GM12878 (cell line): ENCODE results near the gene TAF4. TPM values are rescaled to one million over a fixed set of nuclear protein-coding genes. Genes with fewer than 3 reads are reported as not detected.
A peak's percentile ranks its signal among the peaks of the same experiment; 100 is the strongest.

ENCODE experiments used
- ATAC-seq: fragments of 200-7000 bp; cut with Tn5 transposase; 3 replicates; pipeline ENCODE4 v1.9.1; 2020; ENCODE audit warnings: mild to moderate bottlenecking, moderate library complexity
- BruUV-seq: library from RNA; stranded (reverse); fragments of 400-500 nt; replicated peaks from 2 replicates; lab custom pipeline; 2021; lab: Mats Ljungman, UMichigan
- CTCF ChIA-PET: fragments of 300-600 bp; sonication (Branson Sonifier 250); formaldehyde crosslinking; extraction: SDS; loops from one replicate; lab custom pipeline; 2021; ENCODE audit warnings: inconsistent platforms; lab: Yijun Ruan, JAX
- POLR2A ChIA-PET: fragments of 350-600 bp; formaldehyde crosslinking; extraction: SDS; loops from one replicate; lab custom pipeline; 2021; ENCODE audit warnings: inconsistent platforms; lab: Charles Lee
- RAD21 ChIA-PET: fragments of 300-600 bp; sonication (Branson Sonifier 250); formaldehyde crosslinking; loops from one replicate; lab custom pipeline; 2023; ENCODE audit warnings: antibody characterized with exemption; ENCODE audit not compliant: unreplicated experiment; lab: Charles Lee
- SMC1A ChIA-PET: fragments of 300-600 bp; sonication (Branson Sonifier 250); formaldehyde crosslinking; loops from one replicate; lab custom pipeline; 2023; ENCODE audit not compliant: unreplicated experiment, uncharacterized antibody; lab: Charles Lee
- DNase-seq: peaks from one replicate; pipeline ENCODE4 v3.0.0-alpha.2; 2011; ENCODE audit warnings: low read depth, low spot score
- FAIRE-seq: peaks from 3 replicates; lab custom pipeline; 2011; peaks lifted over from hg19 to GRCh38; lab: Jason Lieb, UNC
- H2AFZ ChIP-seq: 2 replicates; pipeline ENCODE4 v1.6.0; 2011; ENCODE audit warnings: low read depth, low read length, control low read depth; ENCODE audit not compliant: control insufficient read depth
- H3K27ac ChIP-seq: 2 replicates; pipeline ENCODE4 v1.5.1; 2011; ENCODE audit warnings: control low read depth; ENCODE audit not compliant: control insufficient read depth, insufficient read depth
- H3K27me3 ChIP-seq, 2 experiments: replicated peaks in 1 of 2; 2 replicates each; pipeline versions ENCODE4 v1.6.0 to v1.6.1; 2011; ENCODE audit warnings: low read length in 1 of 2; ENCODE audit not compliant: control insufficient read depth in 2 of 2, insufficient read depth in 2 of 2
- H3K36me3 ChIP-seq, 2 experiments: 2 replicates each; pipeline ENCODE4 v1.5.1; 2011; ENCODE audit warnings: low read length in 1 of 2; ENCODE audit not compliant: control insufficient read depth in 2 of 2, insufficient read depth in 2 of 2
- H3K4me1 ChIP-seq: 2 replicates; pipeline ENCODE4 v1.6.1; 2011; ENCODE audit warnings: mild to moderate bottlenecking, low read length, moderate library complexity, mixed read lengths; ENCODE audit not compliant: control insufficient read depth, insufficient read depth
- H3K4me2 ChIP-seq: 2 replicates; pipeline ENCODE4 v1.6.0; 2011; ENCODE audit warnings: control low read depth; ENCODE audit not compliant: control insufficient read depth, insufficient read depth
- H3K4me3 ChIP-seq: fragments of 200-600 bp; sonication (generic); 2 replicates; pipeline ENCODE4 v1.5.1; 2016
- H3K79me2 ChIP-seq: 2 replicates; pipeline ENCODE4 v1.6.0; 2011; ENCODE audit warnings: low read length; ENCODE audit not compliant: control insufficient read depth, insufficient read depth
- H3K9ac ChIP-seq: 2 replicates; pipeline ENCODE4 v1.8.0; 2011; ENCODE audit warnings: low read length, control low read depth, mixed read lengths; ENCODE audit not compliant: control insufficient read depth, insufficient read depth
- H3K9me3 ChIP-seq: replicated peaks from 3 replicates; pipeline ENCODE4 v1.5.1; 2011; ENCODE audit warnings: mild to moderate bottlenecking, low read length; ENCODE audit not compliant: control insufficient read depth, insufficient read depth
- H4K20me1 ChIP-seq: 2 replicates; pipeline ENCODE4 v1.6.0; 2011; ENCODE audit not compliant: control insufficient read depth, insufficient read depth
- ATF7 ChIP-seq: fragments of 450-650 bp; IDR thresholded peaks from 2 replicates; pipeline ENCODE4 v1.6.1; 2016; ENCODE audit warnings: low read depth, mild to moderate bottlenecking
- CEBPB ChIP-seq, 2 experiments: fragments of 150-350 bp in 1 of 2; IDR thresholded peaks; 2 replicates each; pipeline ENCODE4 v1.6.1; 2012 to 2014; ENCODE audit warnings: low read depth in 2 of 2, low read length in 2 of 2, borderline replicate concordance in 1 of 2, inconsistent platforms in 1 of 2
- CREM ChIP-seq: IDR thresholded peaks from 2 replicates; pipeline ENCODE4 v1.6.1; 2014; ENCODE audit warnings: antibody characterized with exemption, low read depth
- EED ChIP-seq: sonication (generic); IDR thresholded peaks from 2 replicates; pipeline ENCODE4 v1.6.1; 2016; ENCODE audit warnings: antibody characterized with exemption, low read depth
- FOXK2 ChIP-seq: fragments of 450-650 bp; IDR thresholded peaks from 2 replicates; pipeline ENCODE4 v1.6.1; 2017; ENCODE audit warnings: mild to moderate bottlenecking, moderate library complexity
- IKZF1 ChIP-seq: fragments of 450-650 bp; conservative IDR thresholded peaks from 2 replicates; pipeline ENCODE4 v1.6.1; 2017; ENCODE audit warnings: antibody characterized with exemption, mild to moderate bottlenecking
- RELA ChIP-seq: fragments of 450-650 bp; IDR thresholded peaks from 2 replicates; pipeline ENCODE4 v1.8.0; 2014; ENCODE audit warnings: borderline replicate concordance; ENCODE audit not compliant: partially characterized antibody
- SMAD1 ChIP-seq: fragments of 450-650 bp; IDR thresholded peaks from 2 replicates; pipeline ENCODE4 v1.6.1; 2018; ENCODE audit warnings: mild to moderate bottlenecking, low read depth; ENCODE audit not compliant: partially characterized antibody
- ZNF274 ChIP-seq: IDR thresholded peaks from one replicate; pipeline ENCODE4 v1.8.0; 2011; ENCODE audit not compliant: insufficient read length, insufficient read depth
- WGBS: methylation state at CpG from one replicate; pipeline ENCODE4 v1.1.6; 2016; ENCODE audit warnings: low lambda C conversion rate; ENCODE audit not compliant: insufficient replicate concordance, insufficient coverage; ENCODE audit errors: missing lambda C conversion rate; 5-methylcytosine and 5-hydroxymethylcytosine counted together
- in situ Hi-C: fragments of 300-500 bp; cut with MboI; formaldehyde crosslinking; loops from 9 replicates; pipeline ENCODE4 v1.14.3; 2018; ENCODE audit warnings: mixed read lengths
- intact Hi-C: fragments of 100-400 bp; cut with micrococcal nuclease; formaldehyde crosslinking; loops from one replicate; pipeline ENCODE4 v1.14.2; 2022; ENCODE audit not compliant: unreplicated experiment
- polyA plus RNA-seq, 11 experiments: library from polyadenylated mRNA; depleted of rRNA in 4 of 11; unstranded in 6 of 11; stranded (reverse) in 5 of 11; fragments of >200 nt; fragmentation: Nextera tagmentation in 4 of 11; fragmentation: Illumina TruSeq in 1 of 11; extraction: Ambion mirVana in 4 of 11; extraction: Trizol in 1 of 11; gene quantifications; 1 replicate in 1 of 11; 2 replicates in 10 of 11; pipeline versions ENCODE4 v1.2.1 to v1.2.3, GENCODE V29; 2011 to 2016; ENCODE audit warnings: inconsistent platforms in 2 of 11, missing spikeins in 2 of 11, low read depth in 1 of 11
- total RNA-seq, 4 experiments: library from RNA; depleted of rRNA in 3 of 4; stranded (reverse); fragments of >200 nt in 3 of 4; fragmentation: Illumina TruSeq in 1 of 4; extraction: Trizol in 1 of 4; gene quantifications; 2 replicates each; pipeline versions ENCODE4 v1.2.1 to v1.2.3, GENCODE V29; 2013 to 2021
- TF ChIP-seq, protein P1 (sequence below): IDR thresholded peaks from 2 replicates; pipeline ENCODE4 v1.6.1; 2011; ENCODE audit warnings: low read depth, low read length, improper control_type of control experiment, borderline replicate concordance
- TF ChIP-seq, protein P2 (sequence below): fragments of 450-650 bp; IDR thresholded peaks from 2 replicates; pipeline ENCODE4 v1.6.1; 2017; ENCODE audit warnings: mild to moderate bottlenecking, moderate library complexity
- TF ChIP-seq, protein P3 (sequence below): IDR thresholded peaks from 2 replicates; pipeline ENCODE4 v1.6.1; 2011; ENCODE audit warnings: borderline replicate concordance, low read depth, mild to moderate bottlenecking, moderate library complexity, mixed read lengths, low read length; ENCODE audit not compliant: insufficient read depth; ENCODE audit errors: extremely low read length

The TAF4 gene
- total and polyA plus RNA-seq, 10 of the 15 experiments (the other 5 are each of a cell fraction or from before 2014, with no cell fraction given), result 0.39 to 16.9 (median 3.4) TPM

DNA sequence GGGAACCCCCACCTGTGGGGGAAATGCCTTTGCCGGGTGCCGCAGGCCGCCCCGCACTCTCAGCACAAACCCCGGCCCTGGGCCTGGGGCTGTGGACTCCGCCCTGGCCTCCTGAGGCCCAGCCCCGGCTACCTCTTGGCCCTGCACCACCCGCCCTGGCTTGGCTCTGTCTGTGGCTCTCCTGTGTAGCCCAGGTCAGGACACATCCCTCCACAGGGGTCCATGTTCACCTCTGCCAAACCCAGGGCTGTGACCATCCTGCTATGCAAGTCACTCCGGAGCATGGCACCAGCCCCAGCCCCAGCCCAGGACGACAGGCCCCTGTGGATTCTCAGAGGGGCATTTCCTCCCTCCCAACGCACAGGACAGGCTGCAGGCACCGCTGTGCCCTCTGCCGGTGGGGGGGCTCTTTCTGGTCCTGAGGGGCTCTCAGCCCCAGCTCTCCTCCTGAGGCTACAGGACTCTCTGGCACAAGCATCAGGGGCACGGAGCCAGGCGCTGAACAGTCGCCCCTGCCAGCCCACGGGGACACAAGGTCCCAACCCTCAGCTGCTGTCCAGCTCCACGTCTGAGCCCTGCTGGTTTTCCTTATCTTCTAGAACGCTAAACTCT lies 45.7 kb downstream of the TAF4 start:
- H3K79me2 ChIP-seq, result peaks cover 17% of the 10 kb centered on the region
- no TSS peak for BruUV-seq
- peaks cover 20% of the 10 kb centered on the region for H3K4me1 ChIP-seq
- H3K27ac ChIP-seq, result no peak overlapping the region; the same call in 1 of the 2 replicates
- H3K27me3 ChIP-seq, result no peaks in the 10 kb centered on the region
- CTCF ChIA-PET, result interaction anchor here (0.9 to 1.3 kb wide), 3 partner anchors 9 to 123 kb away, joined by 3 to 4 read pairs (median 4); partner anchors contain the start of genes PSMA7 and SS18L1
- H2AFZ ChIP-seq, result no peak overlapping the region
- TF ChIP-seq SMAD1 (no peak), RELA (no peak), CEBPB (IDR thresholded peaks at IDR 0.05; ENCODE audit: borderline replicate concordance in 1 of 2, low read depth in 2 of 2, low read length in 2 of 2) (no peak), FOXK2 (no peak), ATF7 (no peak), CREM (no peak), EED (no peak), ZNF274 (no peak), IKZF1 (no peak)
- TF ChIP-seq, protein P1, sequence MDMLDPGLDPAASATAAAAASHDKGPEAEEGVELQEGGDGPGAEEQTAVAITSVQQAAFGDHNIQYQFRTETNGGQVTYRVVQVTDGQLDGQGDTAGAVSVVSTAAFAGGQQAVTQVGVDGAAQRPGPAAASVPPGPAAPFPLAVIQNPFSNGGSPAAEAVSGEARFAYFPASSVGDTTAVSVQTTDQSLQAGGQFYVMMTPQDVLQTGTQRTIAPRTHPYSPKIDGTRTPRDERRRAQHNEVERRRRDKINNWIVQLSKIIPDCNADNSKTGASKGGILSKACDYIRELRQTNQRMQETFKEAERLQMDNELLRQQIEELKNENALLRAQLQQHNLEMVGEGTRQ, result no peak
- TF ChIP-seq, protein P2, sequence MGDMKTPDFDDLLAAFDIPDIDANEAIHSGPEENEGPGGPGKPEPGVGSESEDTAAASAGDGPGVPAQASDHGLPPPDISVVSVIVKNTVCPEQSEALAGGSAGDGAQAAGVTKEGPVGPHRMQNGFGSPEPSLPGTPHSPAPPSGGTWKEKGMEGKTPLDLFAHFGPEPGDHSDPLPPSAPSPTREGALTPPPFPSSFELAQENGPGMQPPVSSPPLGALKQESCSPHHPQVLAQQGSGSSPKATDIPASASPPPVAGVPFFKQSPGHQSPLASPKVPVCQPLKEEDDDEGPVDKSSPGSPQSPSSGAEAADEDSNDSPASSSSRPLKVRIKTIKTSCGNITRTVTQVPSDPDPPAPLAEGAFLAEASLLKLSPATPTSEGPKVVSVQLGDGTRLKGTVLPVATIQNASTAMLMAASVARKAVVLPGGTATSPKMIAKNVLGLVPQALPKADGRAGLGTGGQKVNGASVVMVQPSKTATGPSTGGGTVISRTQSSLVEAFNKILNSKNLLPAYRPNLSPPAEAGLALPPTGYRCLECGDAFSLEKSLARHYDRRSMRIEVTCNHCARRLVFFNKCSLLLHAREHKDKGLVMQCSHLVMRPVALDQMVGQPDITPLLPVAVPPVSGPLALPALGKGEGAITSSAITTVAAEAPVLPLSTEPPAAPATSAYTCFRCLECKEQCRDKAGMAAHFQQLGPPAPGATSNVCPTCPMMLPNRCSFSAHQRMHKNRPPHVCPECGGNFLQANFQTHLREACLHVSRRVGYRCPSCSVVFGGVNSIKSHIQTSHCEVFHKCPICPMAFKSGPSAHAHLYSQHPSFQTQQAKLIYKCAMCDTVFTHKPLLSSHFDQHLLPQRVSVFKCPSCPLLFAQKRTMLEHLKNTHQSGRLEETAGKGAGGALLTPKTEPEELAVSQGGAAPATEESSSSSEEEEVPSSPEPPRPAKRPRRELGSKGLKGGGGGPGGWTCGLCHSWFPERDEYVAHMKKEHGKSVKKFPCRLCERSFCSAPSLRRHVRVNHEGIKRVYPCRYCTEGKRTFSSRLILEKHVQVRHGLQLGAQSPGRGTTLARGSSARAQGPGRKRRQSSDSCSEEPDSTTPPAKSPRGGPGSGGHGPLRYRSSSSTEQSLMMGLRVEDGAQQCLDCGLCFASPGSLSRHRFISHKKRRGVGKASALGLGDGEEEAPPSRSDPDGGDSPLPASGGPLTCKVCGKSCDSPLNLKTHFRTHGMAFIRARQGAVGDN, result no peak
- TF ChIP-seq, protein P3, sequence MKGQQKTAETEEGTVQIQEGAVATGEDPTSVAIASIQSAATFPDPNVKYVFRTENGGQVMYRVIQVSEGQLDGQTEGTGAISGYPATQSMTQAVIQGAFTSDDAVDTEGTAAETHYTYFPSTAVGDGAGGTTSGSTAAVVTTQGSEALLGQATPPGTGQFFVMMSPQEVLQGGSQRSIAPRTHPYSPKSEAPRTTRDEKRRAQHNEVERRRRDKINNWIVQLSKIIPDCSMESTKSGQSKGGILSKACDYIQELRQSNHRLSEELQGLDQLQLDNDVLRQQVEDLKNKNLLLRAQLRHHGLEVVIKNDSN, result no peak
- FAIRE-seq, result no peak
- H3K4me3 ChIP-seq, result no peak overlapping the region
- no peaks in the 10 kb centered on the region for H4K20me1 ChIP-seq
- H3K4me2 ChIP-seq, result 0 out of 2 replicates have a peak overlapping the region, but pooled peaks have one; percentile 25
- RAD21 ChIA-PET, result no interaction called here
- in situ Hi-C loops (loop anchor here (25.0 kb wide), 1 partner anchor 367 kb away; the partner anchor contains the start of gene RPS21), intact Hi-C loops (loop anchor here (10.0 kb wide), 1 partner anchor 365 kb away; the partner anchor contains the start of gene RPS21)
- SMC1A ChIA-PET, result no interaction called here
- H3K9ac ChIP-seq, result no peak overlapping the region
- H3K36me3 ChIP-seq, result no peaks in the 10 kb centered on the region; a peak in 1 of 4 replicates
- POLR2A ChIA-PET, result no interaction called here
- H3K9me3 ChIP-seq, result no peaks in the 10 kb centered on the region
- no peak for ATAC-seq
- WGBS, result 94% methylated on average over 19 of the region's 19 CpGs
- no peak for DNase-seq
